Endothelial cell (in vitro differentiated cells): ENCODE results near the gene UGT1A8. TPM values are rescaled to one million over a fixed set of nuclear protein-coding genes. Genes with fewer than 3 reads are reported as not detected.
"Not testable (repeated sequence)": the region's sequence is repeated elsewhere in the genome, so short reads cannot be mapped to it uniquely, and the experiment has no call there.

ENCODE experiments used
- DNase-seq: peaks from one replicate; pipeline ENCODE4 v3.0.0; 2021; ENCODE audit warnings: low spot score
- H3K27ac Mint-ChIP-seq: one replicate; pipeline ENCODE4 v1.8.0; 2021; ENCODE audit warnings: mixed read lengths, inconsistent platforms; ENCODE audit not compliant: unreplicated experiment
- H3K27me3 Mint-ChIP-seq: one replicate; pipeline ENCODE4 v1.8.0; 2021; ENCODE audit warnings: mild to moderate bottlenecking, moderate library complexity, mixed read lengths, inconsistent platforms; ENCODE audit not compliant: unreplicated experiment
- H3K36me3 Mint-ChIP-seq: one replicate; pipeline ENCODE4 v1.8.0; 2021; ENCODE audit warnings: mild to moderate bottlenecking, low read depth, mixed read lengths, inconsistent platforms; ENCODE audit not compliant: unreplicated experiment
- H3K4me1 Mint-ChIP-seq: one replicate; pipeline ENCODE4 v1.8.0; 2021; ENCODE audit warnings: mild to moderate bottlenecking, mixed read lengths, inconsistent platforms; ENCODE audit not compliant: unreplicated experiment
- H3K4me3 Mint-ChIP-seq: one replicate; pipeline ENCODE4 v1.8.0; 2021; ENCODE audit warnings: mild to moderate bottlenecking, mixed read lengths, inconsistent platforms; ENCODE audit not compliant: unreplicated experiment
- H3K9me3 Mint-ChIP-seq: one replicate; pipeline ENCODE4 v1.8.0; 2021; ENCODE audit warnings: mixed read lengths, inconsistent platforms; ENCODE audit not compliant: unreplicated experiment
- CTCF ChIP-seq: fragments of 200-600 bp; sonication (generic); IDR thresholded peaks from one replicate; pipeline ENCODE4 v1.5.0; 2021; ENCODE audit warnings: antibody characterized with exemption; ENCODE audit not compliant: unreplicated experiment
- total RNA-seq: library from RNA; stranded (reverse); fragmentation: NEBNext Ultra II Directional; extraction: Animal tissue kit (Norgen Biotek cat#: 25700); gene quantifications from one replicate; pipeline ENCODE4 v1.2.1, GENCODE V29; 2021; ENCODE audit not compliant: unreplicated experiment

The UGT1A8 gene
- total RNA-seq, 1 donor from 2014 or later, result not detected

GRCh38 chr2:233740870-233741269, 123.4 kb downstream of the UGT1A8 start:
- DNase-seq, result no peak
- Mint-ChIP-seq H3K27ac (no peak overlapping the region), H3K27me3 (no peaks in the 10 kb centered on the region), H3K36me3 (peaks cover 4% of the 10 kb centered on the region), H3K9me3 (no peaks in the 10 kb centered on the region), H3K4me1 (no peaks in the 10 kb centered on the region), H3K4me3 (no peak overlapping the region)
- TF ChIP-seq CTCF, result no peak

- Mint-ChIP-seq H3K9me3 (no peaks in the 10 kb centered on the region), H3K27me3 (peaks cover 2% of the 10 kb centered on the region), H3K4me1 (no peaks in the 10 kb centered on the region), H3K27ac (no peak overlapping the region), H3K36me3 (no peaks in the 10 kb centered on the region), H3K4me3 (no peak overlapping the region)
- DNase-seq, result no peak
- no peak for TF ChIP-seq CTCF
Measured at GRCh38 chr2:233743464-233744259, 126.2 kb downstream of the UGT1A8 start.

GRCh38 chr2:233745073-233745755, 127.8 kb downstream of the UGT1A8 start:
- Mint-ChIP-seq H3K4me1 (no peaks in the 10 kb centered on the region), H3K4me3 (no peak overlapping the region), H3K9me3 (peaks cover 5% of the 10 kb centered on the region), H3K36me3 (no peaks in the 10 kb centered on the region), H3K27me3 (peaks cover 2% of the 10 kb centered on the region), H3K27ac (no peak overlapping the region)
- DNase-seq, result no peak
- no peak for TF ChIP-seq CTCF

GRCh38 chr2:233745838-233746237, 128.4 kb downstream of the UGT1A8 start:
- DNase-seq, H3K4me1 Mint-ChIP-seq, H3K27ac Mint-ChIP-seq, H3K9me3 Mint-ChIP-seq, H3K36me3 Mint-ChIP-seq, H3K27me3 Mint-ChIP-seq, H3K4me3 Mint-ChIP-seq: not testable (repeated sequence)

- Mint-ChIP-seq H3K27ac (no peak overlapping the region), H3K4me1 (no peaks in the 10 kb centered on the region), H3K27me3 (peaks cover 2% of the 10 kb centered on the region), H3K9me3 (peaks cover 11% of the 10 kb centered on the region), H3K36me3 (peaks cover 3% of the 10 kb centered on the region), H3K4me3 (no peak overlapping the region)
- DNase-seq, result no peak
- TF ChIP-seq CTCF, result no peak
Measured at GRCh38 chr2:233746475-233747282, 129.2 kb downstream of the UGT1A8 start.
